Astrocyte (in vitro differentiated cells and primary cell): Measurements from ENCODE around the gene ASB5. TPM values are rescaled to one million over a fixed set of nuclear protein-coding genes. Genes with fewer than 3 reads are reported as not detected.

Experiments
- DNase-seq: peaks from one replicate; pipeline ENCODE4 v3.0.0-alpha.2; 2010; ENCODE audit warnings: low read depth
- FAIRE-seq: peaks from 2 replicates; lab custom pipeline; 2011; peaks lifted over from hg19 to GRCh38; lab: Jason Lieb, UNC
- H2AFZ ChIP-seq: 2 replicates; pipeline ENCODE4 v1.6.0; 2012; ENCODE audit warnings: low read depth, low read length, inconsistent platforms
- H3K27ac ChIP-seq: 2 replicates; pipeline ENCODE4 v1.5.1; 2011; ENCODE audit warnings: low read depth, low read length, inconsistent platforms
- H3K27me3 ChIP-seq: 2 replicates; pipeline ENCODE4 v1.6.0; 2011; ENCODE audit warnings: low read length, inconsistent platforms; ENCODE audit not compliant: insufficient read depth
- H3K36me3 ChIP-seq: 2 replicates; pipeline ENCODE4 v1.5.1; 2011; ENCODE audit warnings: low read length, inconsistent platforms; ENCODE audit not compliant: insufficient read depth
- H3K4me1 ChIP-seq: 2 replicates; pipeline ENCODE4 v1.5.1; 2011; ENCODE audit warnings: low read length, inconsistent platforms; ENCODE audit not compliant: insufficient read depth
- H3K4me2 ChIP-seq: 2 replicates; pipeline ENCODE4 v1.6.0; 2012; ENCODE audit warnings: low read length, inconsistent platforms
- H3K4me3 ChIP-seq: 2 replicates; pipeline ENCODE4 v1.5.1; 2011; ENCODE audit warnings: low read depth, mild to moderate bottlenecking, low read length, inconsistent platforms; ENCODE audit not compliant: insufficient read depth
- H3K79me2 ChIP-seq: 2 replicates; pipeline ENCODE4 v1.6.0; 2012; ENCODE audit warnings: mild to moderate bottlenecking, low read length, inconsistent platforms; ENCODE audit not compliant: insufficient read depth
- H3K9ac ChIP-seq: 2 replicates; pipeline ENCODE4 v1.6.0; 2012; ENCODE audit warnings: mild to moderate bottlenecking, low read length, inconsistent platforms
- H3K9me3 ChIP-seq: 2 replicates; pipeline ENCODE4 v1.5.1; 2012; ENCODE audit warnings: low read depth, mild to moderate bottlenecking, low read length, inconsistent platforms; ENCODE audit not compliant: insufficient read depth
- H4K20me1 ChIP-seq: 2 replicates; pipeline ENCODE4 v1.6.0; 2012; ENCODE audit warnings: low read length, inconsistent platforms; ENCODE audit not compliant: insufficient read depth
- H3K27ac Mint-ChIP-seq: one replicate; pipeline ENCODE4 v1.8.0; 2021; ENCODE audit warnings: mild to moderate bottlenecking, mixed read lengths; ENCODE audit not compliant: unreplicated experiment
- H3K27me3 Mint-ChIP-seq: one replicate; pipeline ENCODE4 v1.8.0; 2021; ENCODE audit warnings: low read depth, mixed read lengths; ENCODE audit not compliant: unreplicated experiment
- H3K36me3 Mint-ChIP-seq: one replicate; pipeline ENCODE4 v1.8.0; 2021; ENCODE audit warnings: low read depth, mixed read lengths; ENCODE audit not compliant: unreplicated experiment
- H3K4me1 Mint-ChIP-seq: one replicate; pipeline ENCODE4 v1.8.0; 2021; ENCODE audit warnings: low read depth, mixed read lengths; ENCODE audit not compliant: unreplicated experiment
- H3K4me3 Mint-ChIP-seq: one replicate; pipeline ENCODE4 v1.8.0; 2021; ENCODE audit warnings: mild to moderate bottlenecking, moderate library complexity, mixed read lengths; ENCODE audit not compliant: unreplicated experiment
- H3K9me3 Mint-ChIP-seq: one replicate; pipeline ENCODE4 v1.8.0; 2021; ENCODE audit warnings: mild to moderate bottlenecking, mixed read lengths; ENCODE audit not compliant: unreplicated experiment
- EZH2 ChIP-seq: IDR thresholded peaks from 2 replicates; pipeline ENCODE4 v1.6.1; 2012; ENCODE audit warnings: mild to moderate bottlenecking, low read length, inconsistent platforms; ENCODE audit not compliant: insufficient read depth
- total RNA-seq: library from RNA; stranded (reverse); gene quantifications from 2 replicates; pipeline ENCODE4 v1.2.1, GENCODE V29; 2021
- TF ChIP-seq, protein P1 (sequence below): IDR thresholded peaks from 2 replicates; pipeline ENCODE4 v1.5.1; 2011; ENCODE audit warnings: low read depth, mild to moderate bottlenecking, inconsistent platforms, low read length, moderate library complexity; ENCODE audit not compliant: insufficient read depth

Gene ASB5
- total RNA-seq, 1 donor from 2014 or later: 0.43 TPM

DNA sequence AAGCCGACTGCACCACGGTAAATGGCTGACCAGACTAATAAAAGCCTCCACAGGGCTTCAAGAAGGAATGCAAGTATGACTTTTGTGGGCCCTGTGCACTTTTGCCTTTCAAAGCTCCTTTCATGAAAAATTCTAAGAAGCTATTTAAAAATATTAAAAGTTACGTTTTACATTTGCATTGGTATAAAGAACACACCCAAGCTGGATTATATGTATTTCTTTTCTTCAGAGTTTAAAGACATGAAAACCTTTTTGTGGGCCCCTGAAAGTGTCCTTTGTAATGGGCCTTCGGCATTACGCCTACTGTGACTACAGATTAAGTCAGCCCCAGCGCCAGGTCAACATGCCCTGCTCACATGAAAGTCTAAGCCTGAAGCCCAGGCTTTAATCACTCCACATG lies 20.5 kb upstream of the ASB5 start:
- Mint-ChIP-seq H3K4me1 (no peaks in the 10 kb centered on the region), H3K36me3 (no peaks in the 10 kb centered on the region), H3K4me3 (no peak overlapping the region), H3K9me3 (no peaks in the 10 kb centered on the region), H3K27ac (no peak overlapping the region), H3K27me3 (no peaks in the 10 kb centered on the region)
- no peaks in the 10 kb centered on the region for H3K4me1 ChIP-seq
- TF ChIP-seq EZH2: no peak
- TF ChIP-seq, protein P1, sequence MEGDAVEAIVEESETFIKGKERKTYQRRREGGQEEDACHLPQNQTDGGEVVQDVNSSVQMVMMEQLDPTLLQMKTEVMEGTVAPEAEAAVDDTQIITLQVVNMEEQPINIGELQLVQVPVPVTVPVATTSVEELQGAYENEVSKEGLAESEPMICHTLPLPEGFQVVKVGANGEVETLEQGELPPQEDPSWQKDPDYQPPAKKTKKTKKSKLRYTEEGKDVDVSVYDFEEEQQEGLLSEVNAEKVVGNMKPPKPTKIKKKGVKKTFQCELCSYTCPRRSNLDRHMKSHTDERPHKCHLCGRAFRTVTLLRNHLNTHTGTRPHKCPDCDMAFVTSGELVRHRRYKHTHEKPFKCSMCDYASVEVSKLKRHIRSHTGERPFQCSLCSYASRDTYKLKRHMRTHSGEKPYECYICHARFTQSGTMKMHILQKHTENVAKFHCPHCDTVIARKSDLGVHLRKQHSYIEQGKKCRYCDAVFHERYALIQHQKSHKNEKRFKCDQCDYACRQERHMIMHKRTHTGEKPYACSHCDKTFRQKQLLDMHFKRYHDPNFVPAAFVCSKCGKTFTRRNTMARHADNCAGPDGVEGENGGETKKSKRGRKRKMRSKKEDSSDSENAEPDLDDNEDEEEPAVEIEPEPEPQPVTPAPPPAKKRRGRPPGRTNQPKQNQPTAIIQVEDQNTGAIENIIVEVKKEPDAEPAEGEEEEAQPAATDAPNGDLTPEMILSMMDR: no peak
- no peaks in the 10 kb centered on the region for H3K9me3 ChIP-seq
- H3K9ac ChIP-seq: no peak overlapping the region
- no peaks in the 10 kb centered on the region for H3K79me2 ChIP-seq
- no peak overlapping the region for H2AFZ ChIP-seq
- no peaks in the 10 kb centered on the region for H4K20me1 ChIP-seq
- H3K27me3 ChIP-seq: no peaks in the 10 kb centered on the region
- H3K4me3 ChIP-seq: no peak overlapping the region
- no peak overlapping the region for H3K27ac ChIP-seq
- no peaks in the 10 kb centered on the region for H3K36me3 ChIP-seq
- no peak overlapping the region for H3K4me2 ChIP-seq
- no peak for DNase-seq
- no peak for FAIRE-seq

DNA sequence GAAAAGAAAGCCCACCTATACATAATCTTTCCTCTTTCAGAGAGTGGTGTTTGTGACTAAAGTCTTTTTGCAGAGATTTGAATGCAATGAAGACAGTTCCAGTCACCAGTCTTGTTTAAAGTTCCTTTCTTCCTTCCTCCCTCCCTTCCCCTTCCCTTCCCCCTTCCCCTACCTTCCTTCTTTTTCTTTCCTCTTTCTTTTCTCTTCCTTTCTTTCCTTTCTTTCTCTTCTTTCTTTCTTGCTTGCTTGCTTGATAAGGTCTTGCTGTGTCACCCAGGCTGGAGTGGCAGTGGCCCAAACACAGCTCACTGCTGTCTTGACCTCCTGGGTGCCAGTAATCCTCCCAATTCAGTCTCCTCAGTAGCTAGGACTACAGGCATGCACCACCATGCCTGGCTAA lies 19.0 kb upstream of the ASB5 start:
- TF ChIP-seq EZH2: no peak
- TF ChIP-seq, protein P1: no peak
- Histone ChIP-seq H3K4me2 (no peak overlapping the region), H3K36me3 (no peaks in the 10 kb centered on the region), H4K20me1 (no peaks in the 10 kb centered on the region), H3K4me1 (no peaks in the 10 kb centered on the region), H2AFZ (no peak overlapping the region), H3K79me2 (no peaks in the 10 kb centered on the region), H3K27ac (no peak overlapping the region), H3K9ac (no peak overlapping the region), H3K9me3 (no peaks in the 10 kb centered on the region), H3K27me3 (no peaks in the 10 kb centered on the region), H3K4me3 (no peak overlapping the region)
- DNase-seq (no peak), FAIRE-seq (no peak)
- Mint-ChIP-seq H3K4me3 (no peak overlapping the region), H3K9me3 (no peaks in the 10 kb centered on the region), H3K4me1 (no peaks in the 10 kb centered on the region), H3K36me3 (no peaks in the 10 kb centered on the region), H3K27ac (no peak overlapping the region), H3K27me3 (no peaks in the 10 kb centered on the region)

DNA sequence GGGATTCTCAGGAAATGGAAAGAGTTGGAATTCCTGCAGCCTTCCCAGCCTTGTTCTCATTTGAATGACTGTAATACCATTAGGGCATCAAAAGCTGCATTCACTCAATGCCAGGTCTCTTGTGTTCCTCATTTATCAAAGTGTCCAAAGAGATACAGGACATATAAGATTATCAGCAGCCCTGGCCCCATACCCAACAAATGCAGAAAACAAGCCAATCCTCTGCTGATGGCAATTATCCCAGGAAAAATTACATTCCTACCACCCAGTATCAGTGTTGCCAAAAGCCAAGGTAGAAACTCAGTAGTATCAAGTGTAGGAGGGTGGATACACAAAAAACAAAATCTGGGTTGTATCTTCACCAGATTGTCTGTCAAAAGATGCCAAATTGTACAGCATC lies 18.5 kb upstream of the ASB5 start:
- TF ChIP-seq, protein P1: no peak
- TF ChIP-seq EZH2: no peak
- H3K9ac ChIP-seq: no peak overlapping the region
- no peak overlapping the region for H2AFZ ChIP-seq
- no peak overlapping the region for H3K4me3 ChIP-seq
- no peak overlapping the region for H3K4me3 Mint-ChIP-seq
- H3K27ac ChIP-seq: no peak overlapping the region
- DNase-seq: no peak
- H3K9me3 ChIP-seq: no peaks in the 10 kb centered on the region
- no peak overlapping the region for H3K27ac Mint-ChIP-seq
- H4K20me1 ChIP-seq: no peaks in the 10 kb centered on the region
- H3K27me3 Mint-ChIP-seq: no peaks in the 10 kb centered on the region
- no peaks in the 10 kb centered on the region for H3K4me1 Mint-ChIP-seq
- H3K9me3 Mint-ChIP-seq: no peaks in the 10 kb centered on the region
- FAIRE-seq: no peak
- H3K27me3 ChIP-seq: no peaks in the 10 kb centered on the region
- H3K4me1 ChIP-seq: no peaks in the 10 kb centered on the region
- H3K4me2 ChIP-seq: no peak overlapping the region
- H3K79me2 ChIP-seq: no peaks in the 10 kb centered on the region
- no peaks in the 10 kb centered on the region for H3K36me3 Mint-ChIP-seq
- H3K36me3 ChIP-seq: no peaks in the 10 kb centered on the region
